HG03039 (cell line): Measurements from ENCODE around the gene LDLRAD4.
"Not testable (repeated sequence)": the region's sequence is repeated elsewhere in the genome, so short reads cannot be mapped to it uniquely, and the experiment has no call there.

Experiments
- ATAC-seq: cut with Tn5 transposase; IDR thresholded peaks from one replicate; pipeline ENCODE4 v1.9.1; 2021; ENCODE audit warnings: mild to moderate bottlenecking, moderate library complexity; ENCODE audit not compliant: unreplicated experiment

LDLRAD4 gene

DNA sequence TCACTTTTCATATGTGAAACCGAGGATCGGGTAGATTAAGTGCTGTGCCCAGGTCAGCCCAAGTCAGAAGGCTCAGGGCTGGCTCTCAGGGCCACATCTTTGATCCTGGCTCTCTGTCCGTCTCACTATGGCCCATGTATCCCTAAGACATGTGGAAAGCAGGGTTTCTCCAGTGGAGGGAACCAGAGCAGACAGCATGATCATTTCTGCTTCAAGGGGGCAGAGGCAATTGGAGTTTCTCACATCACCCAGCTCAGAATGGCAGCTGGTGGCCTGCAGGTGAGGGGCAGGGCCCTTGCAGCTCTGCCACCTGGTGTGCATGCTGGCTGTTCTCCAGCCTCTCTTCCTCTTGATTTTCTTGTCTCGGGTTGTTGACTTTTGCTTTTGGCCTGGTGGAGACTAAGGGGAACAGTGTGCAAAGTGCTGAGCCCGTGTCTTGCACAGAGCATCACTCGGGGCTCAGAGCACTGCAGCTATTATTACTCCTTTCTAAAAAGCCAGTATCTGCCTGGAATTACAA is 27.0 kb downstream of the LDLRAD4 start:
- no peak for ATAC-seq

DNA sequence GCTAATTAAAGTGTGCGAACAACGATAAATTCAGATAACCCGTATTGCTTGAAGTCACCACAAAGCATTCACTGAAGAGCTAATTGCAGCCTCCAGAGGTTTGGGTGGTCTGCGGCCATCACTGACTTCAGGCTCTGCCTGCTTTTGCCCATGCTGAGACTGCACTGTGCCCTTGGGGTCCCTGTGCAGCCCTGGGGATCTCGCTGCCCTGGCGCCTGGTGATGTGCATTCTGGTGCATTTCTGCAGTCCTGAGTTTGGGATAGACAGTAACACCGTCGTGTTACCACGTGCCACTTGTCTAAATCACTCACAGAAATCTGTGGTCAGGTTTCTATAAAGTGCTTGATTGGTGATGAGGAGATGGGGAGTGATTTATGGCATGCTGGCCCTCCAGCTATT is 27.6 kb downstream of the LDLRAD4 start:
- no peak for ATAC-seq

DNA sequence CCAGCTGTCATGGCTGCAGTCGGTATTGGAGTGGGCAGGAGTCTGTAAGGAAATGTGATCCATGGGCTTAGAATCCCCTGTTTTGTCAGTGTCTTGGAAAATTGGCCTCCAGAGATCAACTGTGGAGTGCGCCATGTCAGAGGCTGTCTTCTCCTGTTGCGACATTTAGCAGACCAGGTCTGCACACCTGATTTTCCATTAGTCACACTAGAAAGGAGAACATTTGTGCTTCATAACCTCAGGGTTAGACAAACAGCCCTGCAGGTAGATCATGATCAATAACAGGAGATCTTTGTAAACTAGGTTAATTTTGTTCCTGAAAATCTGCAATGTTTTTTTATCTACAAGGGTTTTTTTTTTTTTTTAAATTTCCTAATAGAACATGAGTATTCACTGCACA is 28.0 kb downstream of the LDLRAD4 start:
- no peak for ATAC-seq

DNA sequence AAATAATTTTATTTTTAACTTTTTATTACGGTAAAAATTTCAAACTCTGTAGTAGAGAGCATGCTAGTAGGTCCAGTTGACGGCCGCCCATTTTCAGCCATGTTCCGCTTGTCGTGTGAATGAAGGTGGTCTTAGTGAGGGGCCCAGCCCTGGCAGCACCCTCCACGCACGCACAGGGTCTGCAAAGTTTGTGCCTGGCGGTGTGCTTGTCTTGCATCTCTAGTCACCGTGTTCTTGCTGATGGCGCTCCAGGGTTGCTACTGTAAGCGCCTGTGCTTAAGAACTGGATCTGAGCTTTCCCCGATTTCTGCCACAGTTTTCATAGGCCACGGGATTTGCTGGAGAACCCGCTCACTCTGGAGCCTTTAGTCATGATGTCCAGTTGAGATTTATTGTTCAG is 28.9 kb downstream of the LDLRAD4 start:
- no peak for ATAC-seq

DNA sequence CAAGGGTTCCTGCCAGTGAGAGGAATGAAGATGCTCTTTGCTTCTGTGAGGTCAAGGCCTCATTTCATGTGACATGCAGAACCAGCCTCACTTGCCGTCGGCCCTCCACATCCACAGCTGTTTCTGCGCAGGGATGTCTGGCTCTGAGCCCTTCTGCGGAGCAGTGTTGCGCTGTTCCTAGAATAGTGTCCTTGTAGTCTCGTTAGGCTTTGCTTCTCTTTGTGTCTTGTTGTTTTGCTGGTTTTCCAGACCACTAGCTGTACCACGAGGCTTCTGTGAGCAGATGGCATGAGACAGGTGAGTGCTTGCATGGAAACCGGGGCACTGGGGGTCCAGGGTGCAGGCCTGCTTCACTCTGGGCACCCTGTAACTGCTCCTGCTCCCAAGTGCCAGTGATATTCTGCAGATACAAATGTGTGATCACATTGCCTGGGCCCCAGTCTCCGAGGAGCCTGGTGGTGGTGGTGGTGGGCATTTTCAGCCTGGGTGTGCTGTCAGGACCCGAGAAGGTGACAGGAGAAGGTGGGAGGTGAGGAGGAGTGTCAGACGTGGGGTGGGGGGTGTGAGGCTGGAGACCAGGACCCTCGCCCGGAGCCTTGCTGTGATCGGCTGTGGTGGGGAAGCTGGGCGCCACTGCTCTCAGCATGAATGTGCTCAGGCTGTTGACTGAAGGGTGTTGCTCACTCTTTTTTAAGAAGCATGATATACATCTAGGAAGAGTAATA is 34.3 kb downstream of the LDLRAD4 start:
- no peak for ATAC-seq

DNA sequence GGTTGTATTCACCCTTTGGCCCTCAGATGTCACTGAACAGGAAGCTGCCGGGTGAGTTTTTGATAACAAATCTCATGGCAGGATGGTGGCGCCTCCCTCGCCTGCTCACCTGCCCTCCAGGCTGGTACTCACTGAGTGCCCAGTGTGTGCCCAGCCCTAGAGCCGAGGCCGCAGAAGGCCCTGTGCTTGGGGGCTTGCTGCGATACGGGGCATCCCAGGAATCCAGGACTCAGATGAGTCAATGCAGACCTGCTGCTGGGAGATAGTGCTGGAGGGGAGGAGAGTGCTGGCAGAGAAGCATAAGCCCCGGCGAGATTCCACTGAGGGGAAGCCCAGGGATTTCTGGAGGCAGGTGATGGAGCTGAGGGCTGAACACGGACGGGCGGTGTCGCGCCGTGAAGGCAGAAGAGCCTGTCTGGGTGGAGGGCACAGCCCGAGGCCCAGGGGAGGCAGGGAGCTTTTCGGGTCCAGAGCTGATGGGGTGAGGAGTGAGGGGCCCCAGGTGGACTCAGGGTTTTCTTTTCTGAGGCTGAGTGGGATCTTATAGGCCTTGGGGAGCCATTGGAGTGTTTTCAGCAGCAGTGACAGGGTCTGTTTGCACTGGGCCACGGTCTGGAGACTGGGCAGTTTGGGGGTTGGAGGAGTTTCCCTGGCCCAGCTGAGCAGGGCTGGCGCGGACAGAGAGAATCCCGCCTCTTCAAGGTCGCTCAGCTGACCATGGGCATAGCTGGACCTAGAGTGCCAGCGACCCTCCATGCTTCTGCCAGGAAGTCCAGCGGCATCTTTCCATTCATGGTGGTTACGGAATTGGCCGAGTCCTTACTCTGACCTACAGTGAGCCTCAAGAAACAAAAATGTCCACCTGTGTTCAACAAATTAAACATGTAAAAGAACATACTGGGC is 35.5 kb downstream of the LDLRAD4 start:
- no peak for ATAC-seq

DNA sequence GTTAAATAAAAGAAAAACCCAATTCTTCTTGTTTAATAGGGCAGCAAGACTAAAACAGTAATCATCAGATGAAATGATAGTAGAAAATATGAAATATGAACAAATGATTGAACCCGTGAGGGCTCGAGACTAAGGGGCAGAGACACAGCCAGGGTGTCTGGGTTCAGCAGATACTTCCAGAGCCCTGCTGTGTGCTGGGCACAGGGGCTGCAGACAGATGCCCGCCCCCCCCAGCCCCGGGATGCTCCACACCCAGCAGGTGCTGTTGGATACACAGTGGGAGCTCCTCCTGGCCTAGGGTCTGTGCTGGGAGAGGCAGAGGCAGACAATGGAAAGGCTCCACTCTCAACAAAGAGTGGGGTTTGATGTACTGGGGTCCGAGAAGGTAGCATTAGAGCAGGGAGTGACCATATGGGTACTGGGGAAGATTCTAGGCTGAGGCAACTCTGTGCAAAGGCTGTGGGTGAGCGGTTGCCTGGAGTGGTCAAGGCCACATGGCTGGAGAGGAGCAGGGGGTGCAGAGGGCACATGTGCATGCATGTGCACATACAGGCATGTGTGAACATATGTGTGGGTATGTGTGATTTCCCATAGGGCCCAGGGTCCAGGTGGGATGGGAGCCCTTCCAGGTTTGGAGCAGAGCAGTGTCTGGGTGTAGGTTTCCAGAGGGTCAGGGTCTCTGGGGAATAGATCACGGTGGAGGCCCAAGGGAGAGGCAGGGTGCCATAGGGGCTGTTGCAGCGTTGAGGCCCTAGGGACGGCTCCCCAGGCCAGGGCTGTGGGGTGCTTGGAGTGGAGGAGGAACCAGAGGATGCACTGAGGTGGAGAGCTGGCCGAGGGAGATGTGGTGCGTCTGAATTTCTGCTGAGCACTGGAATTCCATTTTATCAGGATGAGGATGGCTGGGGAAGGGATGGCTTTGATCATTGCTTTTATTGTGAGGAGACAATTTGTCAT is 36.7 kb downstream of the LDLRAD4 start:
- ATAC-seq: no peak

DNA sequence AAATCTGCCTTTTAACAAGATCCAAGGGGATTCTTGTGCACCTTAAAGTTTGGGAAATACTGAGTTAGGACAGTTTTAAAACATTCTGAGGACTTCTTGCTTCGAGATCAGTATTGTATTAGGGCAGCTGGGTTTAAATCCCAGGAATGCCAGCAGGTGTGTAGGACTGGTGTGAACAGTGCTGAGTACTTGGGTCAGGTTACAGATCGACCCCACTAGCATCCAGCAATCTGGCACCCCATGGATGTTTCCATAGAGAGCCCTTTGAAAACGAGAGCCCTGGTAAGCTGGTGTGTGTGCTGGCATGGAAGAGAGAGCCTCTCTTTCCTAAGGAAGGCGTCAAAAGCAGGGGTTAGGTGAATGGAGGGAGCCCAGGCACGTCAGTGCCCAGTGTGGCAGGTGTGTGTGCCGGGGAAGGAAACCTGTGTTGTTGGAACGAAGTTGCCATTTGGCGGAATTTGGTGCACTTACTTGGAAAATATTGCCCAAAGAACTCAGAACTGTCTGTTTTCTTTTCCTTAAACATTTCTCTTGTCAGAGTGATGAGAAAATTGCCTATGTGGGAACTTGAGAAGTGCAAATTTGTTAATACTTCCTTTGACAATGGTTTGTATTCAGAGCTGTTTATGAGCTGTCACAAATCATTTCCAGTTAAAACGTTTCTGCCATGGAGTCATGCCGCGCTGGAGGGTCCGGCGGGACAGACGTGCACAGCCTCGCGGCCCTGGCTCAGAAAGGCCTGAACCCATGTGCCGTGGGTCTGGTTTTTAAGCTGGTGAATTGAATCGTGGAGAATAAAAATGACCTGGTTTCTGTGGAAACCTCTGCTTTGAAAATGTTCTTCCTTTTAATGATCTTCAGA is 38.1 kb downstream of the LDLRAD4 start:
- no peak for ATAC-seq

DNA sequence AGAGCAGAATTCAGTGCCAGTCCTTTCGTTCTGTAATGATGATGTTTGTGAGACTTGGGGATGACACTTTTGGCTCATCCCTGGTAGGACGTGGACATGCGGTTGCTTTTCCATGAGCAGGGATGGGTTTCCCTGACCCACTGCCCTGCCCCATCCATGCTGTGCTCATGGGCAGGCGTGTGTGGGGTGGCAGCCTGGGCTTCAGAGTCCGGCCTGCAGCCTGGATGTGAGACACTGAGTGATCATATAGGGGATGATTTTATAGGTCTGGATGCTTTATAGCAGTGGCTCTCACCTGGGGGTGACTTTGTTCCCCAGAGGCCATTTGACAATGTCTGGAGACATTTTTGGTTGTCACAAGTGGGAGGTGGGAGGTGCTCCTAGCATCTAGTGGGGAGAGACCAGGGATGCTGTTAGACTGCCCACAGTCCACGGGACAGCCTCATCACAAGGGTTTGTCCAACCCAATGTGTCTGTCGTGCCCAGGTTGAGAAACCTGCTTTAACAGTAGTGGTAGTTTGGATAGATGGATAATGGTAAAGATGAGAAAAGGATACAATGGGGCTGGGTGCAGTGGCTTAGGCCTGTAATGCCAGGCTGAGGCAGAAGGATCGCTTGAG is 38.9 kb downstream of the LDLRAD4 start:
- no peak for ATAC-seq

DNA sequence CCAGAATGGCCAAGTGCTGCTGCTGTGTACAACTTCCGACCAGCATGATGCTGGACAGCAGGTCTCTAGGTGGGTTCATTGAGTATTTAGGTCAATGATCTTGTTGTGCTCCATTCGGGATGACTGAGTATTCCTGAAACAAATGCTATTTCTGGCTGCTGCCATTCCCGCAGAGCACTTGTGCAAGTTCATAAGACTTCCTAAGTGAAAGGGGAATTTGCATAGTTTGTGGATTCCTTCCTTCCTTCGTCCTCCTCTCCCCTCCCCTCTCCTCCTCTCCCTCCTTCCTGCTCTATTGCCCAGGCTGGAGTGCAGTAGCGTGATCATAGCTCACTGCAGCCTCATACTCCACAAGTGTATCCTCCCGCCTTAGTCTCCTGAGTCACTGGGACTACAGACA is 40.4 kb downstream of the LDLRAD4 start:
- ATAC-seq: no peak

DNA sequence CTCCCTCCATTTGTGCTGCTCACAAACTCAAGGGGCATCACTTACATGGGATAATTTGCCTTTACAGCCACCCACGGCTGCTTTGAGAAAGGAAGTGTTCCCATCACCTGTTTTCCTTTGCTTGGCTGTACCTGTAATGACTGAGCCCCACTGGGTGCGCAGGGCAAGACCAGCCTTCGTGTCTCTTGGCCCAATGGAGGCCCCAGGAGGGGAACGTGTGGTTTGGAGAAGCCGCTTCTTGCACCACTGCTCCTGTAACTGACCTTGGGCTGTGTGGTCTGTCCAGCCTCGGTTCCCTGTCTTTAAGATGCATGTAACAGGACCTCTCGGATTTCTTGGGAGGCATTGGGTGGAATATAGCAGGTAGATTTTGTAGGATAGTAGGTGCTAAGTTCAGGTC is 41.1 kb downstream of the LDLRAD4 start:
- no peak for ATAC-seq

DNA sequence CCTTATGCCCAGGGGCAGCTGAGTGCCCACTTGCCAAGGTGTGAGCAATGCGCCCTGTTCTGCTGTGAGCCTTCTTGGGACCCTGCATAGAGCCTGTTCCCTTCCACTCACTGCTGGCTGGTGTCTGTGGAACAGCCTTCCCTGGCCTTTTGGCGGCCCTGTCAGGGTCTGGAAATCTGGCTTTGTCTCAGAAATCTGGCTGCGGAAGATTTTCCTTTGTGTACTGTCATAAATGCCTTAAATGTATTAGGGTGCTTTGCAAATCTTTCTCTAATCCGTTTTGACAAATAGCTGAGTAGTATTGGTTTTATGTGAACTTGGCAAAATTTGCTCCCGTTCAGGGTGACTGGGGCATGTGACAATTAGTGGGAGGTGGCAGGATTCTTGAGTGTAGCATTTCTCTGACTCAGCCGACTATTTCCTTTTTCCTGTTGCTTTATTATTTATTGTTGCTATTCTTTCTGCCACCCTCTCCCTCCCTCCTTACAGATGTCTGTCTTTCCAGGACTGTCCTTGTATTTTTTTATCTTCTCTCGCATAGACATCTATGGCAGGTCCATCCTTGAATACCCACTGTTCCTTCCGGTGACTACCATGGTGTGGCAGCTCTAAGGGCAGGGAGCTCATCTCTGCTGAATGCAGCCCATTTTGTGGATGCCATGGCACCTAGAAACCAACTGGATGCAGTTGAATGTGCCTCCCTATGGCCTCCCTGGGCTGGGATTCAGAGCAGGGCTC is 41.8 kb downstream of the LDLRAD4 start:
- no peak for ATAC-seq

DNA sequence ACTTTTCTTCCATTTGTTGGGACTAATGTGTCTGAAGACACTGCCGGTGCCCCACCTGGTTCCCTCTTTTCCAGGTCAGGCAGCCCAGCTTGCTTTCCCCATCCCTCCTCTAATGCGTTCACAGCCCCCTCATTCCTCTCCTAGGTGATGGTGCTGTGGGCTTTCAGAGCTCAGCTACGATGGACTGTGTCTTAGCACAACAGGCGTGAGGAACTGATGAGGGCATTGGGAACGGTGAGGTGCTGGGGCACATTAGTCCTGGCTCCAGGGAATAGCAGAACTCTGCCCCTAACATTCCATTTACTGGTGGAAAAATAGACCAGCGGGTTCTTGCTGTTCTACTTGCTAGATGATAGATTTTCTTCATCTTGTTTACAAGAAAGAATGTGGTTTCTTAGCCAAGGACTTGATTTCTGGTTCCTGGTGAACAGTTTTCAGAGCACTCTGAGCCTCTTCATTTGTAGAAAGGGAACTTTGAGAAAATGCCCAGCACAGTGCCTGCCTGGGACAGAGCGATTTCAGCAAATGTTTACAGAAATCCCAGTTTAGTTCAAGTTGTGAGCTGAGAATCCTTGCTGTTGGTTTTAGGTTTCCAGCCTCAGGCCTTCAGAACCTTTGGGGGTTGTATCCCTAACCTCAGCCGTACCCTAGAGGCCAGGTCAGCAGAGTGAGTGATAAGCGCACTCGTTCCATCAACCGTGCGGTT is 42.5 kb downstream of the LDLRAD4 start:
- no peak for ATAC-seq

DNA sequence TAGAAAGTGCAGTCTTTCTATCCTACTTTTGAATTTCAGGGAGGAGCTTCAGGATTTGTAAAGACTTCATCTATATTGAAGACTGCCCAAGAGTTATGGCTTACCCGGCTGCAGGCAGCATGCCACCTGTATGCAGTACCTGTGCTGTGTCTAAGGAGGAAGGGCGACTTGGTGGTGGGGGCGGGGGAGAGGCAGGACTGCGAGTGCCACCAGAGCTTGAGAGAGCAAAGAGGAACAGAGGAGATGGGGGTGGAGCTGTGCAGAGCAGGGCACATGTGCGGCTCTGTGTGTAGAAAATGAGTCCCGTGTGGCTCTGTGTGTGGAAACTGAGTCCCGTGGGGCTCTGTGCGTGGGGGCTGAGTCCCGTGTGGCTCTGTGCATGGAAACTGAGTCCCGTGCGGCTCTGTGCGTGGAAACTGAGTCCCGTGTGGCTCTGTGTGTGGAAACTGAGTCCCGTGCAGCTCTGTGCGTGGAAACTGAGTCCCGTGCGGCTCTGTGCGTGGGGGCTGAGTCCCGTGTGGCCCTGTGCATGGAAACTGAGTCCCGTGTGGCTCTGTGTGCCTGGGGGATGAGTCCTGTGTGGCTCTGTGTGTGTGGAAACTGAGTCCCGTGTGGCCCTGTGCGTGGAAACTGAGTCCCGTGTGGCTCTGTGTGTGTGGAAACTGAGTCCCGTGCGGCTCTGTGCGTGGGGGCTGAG is 43.2 kb downstream of the LDLRAD4 start:
- ATAC-seq: no peak

DNA sequence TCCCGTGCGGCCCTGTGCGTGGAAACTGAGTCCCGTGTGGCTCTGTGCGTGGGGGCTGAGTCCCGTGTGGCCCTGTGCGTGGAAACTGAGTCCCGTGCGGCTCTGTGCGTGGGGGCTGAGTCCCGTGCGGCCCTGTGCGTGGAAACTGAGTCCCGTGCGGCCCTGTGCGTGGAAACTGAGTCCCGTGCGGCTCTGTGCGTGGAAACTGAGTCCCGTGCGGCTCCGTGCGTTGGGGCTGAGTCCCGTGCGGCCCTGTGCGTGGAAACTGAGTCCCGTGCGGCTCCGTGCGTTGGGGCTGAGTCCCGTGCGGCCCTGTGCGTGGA is 43.8 kb downstream of the LDLRAD4 start:
- not testable (repeated sequence) for ATAC-seq

DNA sequence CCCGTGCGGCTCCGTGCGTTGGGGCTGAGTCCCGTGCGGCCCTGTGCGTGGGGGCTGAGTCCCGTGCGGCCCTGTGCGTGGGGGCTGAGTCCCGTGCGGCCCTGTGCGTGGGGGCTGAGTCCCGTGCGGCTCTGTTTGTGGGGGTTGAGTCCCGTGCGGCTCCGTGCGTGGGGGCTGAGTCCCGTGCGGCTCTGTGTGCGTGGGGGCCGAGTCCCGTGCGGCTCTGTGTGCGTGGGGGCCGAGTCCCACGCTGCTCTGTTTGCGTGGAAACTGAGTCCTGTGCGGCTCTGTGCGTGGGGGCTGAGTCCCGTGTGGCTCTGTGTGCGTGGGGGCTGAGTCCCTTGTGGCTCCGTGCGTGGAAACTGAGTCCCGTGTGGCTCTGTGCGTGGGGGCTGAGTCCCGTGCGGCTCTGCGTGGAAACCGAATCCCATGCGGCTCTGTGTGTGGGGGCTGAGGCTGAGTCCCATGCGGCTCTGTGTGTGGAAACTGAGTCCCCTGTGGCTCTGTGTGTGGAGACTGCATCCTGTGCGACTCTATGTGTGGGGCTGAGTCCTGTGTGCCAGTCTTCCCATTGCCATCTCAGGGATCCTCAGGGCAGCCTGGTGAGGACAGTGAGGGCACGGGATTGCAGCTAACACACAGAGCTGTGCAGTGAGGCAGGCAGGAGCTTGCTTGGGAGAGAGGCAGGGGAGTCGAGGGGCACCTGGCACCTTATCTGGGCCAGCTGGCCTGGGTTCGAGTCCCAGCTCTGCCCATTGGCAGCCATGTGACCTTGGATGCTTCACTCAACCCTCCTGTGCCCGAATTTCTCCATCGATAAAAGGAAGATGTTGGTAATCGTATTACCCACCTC is 44.5 kb downstream of the LDLRAD4 start:
- ATAC-seq: no peak
